Endothelial cell of umbilical vein (primary cell): ENCODE results near the gene ARHGAP28. TPM values are rescaled to one million over a fixed set of nuclear protein-coding genes. Genes with fewer than 3 reads are reported as not detected.

Experiments
- BruUV-seq: library from RNA; stranded (reverse); fragments of 400-500 nt; replicated peaks from 2 replicates; lab custom pipeline; 2021; lab: Mats Ljungman, UMichigan
- CTCF ChIA-PET: fragments of 300-600, 350-600 bp; sonication (Branson Sonifier 250); formaldehyde crosslinking; loops from one replicate; lab custom pipeline; 2021; ENCODE audit warnings: antibody characterized with exemption, inconsistent platforms; lab: Charles Lee
- POLR2A ChIA-PET: fragments of 300-600, 350-600 bp; sonication (Branson Sonifier 250); formaldehyde crosslinking; loops from one replicate; lab custom pipeline; 2021; ENCODE audit warnings: antibody characterized with exemption, inconsistent platforms; lab: Charles Lee
- DNase-seq: peaks from one replicate; pipeline ENCODE4 v3.0.0-alpha.2; 2011; ENCODE audit warnings: low read depth, low spot score
- FAIRE-seq: peaks from 2 replicates; lab custom pipeline; 2011; peaks lifted over from hg19 to GRCh38; lab: Jason Lieb, UNC
- H2AFZ ChIP-seq: 2 replicates; pipeline ENCODE4 v1.6.0; 2012; ENCODE audit warnings: low read depth, low read length, control low read depth, inconsistent platforms
- H3K27ac ChIP-seq: 2 replicates; pipeline ENCODE4 v1.5.1; 2011; ENCODE audit warnings: low read depth, mild to moderate bottlenecking, control low read depth, low read length, moderate library complexity; ENCODE audit not compliant: insufficient read depth
- H3K27me3 ChIP-seq, 2 experiments: 2 replicates each; pipeline versions ENCODE4 v1.6.0 to v1.6.1; 2011; ENCODE audit warnings: low read length in 2 of 2, mixed read lengths in 1 of 2; ENCODE audit not compliant: control insufficient read depth in 2 of 2, insufficient read depth in 2 of 2
- H3K36me3 ChIP-seq, 2 experiments: 2 replicates in 1 of 2; 3 replicates in 1 of 2; pipeline ENCODE4 v1.5.1; 2011; ENCODE audit warnings: low read length in 2 of 2, mild to moderate bottlenecking in 1 of 2, moderate library complexity in 1 of 2; ENCODE audit not compliant: control insufficient read depth in 2 of 2, insufficient read depth in 2 of 2; ENCODE audit errors: extremely low read depth in 1 of 2
- H3K4me1 ChIP-seq: 3 replicates; pipeline ENCODE4 v1.5.1; 2011; ENCODE audit warnings: mild to moderate bottlenecking, low read length; ENCODE audit not compliant: control insufficient read depth, insufficient read depth; ENCODE audit errors: extremely low read depth
- H3K4me2 ChIP-seq: 2 replicates; pipeline ENCODE4 v1.6.1; 2011; ENCODE audit warnings: low read length, control low read depth, mixed read lengths; ENCODE audit not compliant: insufficient read depth
- H3K4me3 ChIP-seq, 3 experiments: fragments of 200-600 bp in 1 of 3; sonication (generic), shearing (Covaris generic) in 1 of 3; replicated peaks in 1 of 3; 2 replicates each; pipeline ENCODE4 v1.5.1; 2011 to 2016; ENCODE audit warnings: control low read depth in 3 of 3, low read length in 3 of 3, mild to moderate bottlenecking in 2 of 3, inconsistent platforms in 1 of 3, low read depth in 1 of 3, moderate library complexity in 1 of 3; ENCODE audit not compliant: insufficient read depth in 1 of 3
- H3K79me2 ChIP-seq: 2 replicates; pipeline ENCODE4 v1.6.0; 2012; ENCODE audit warnings: low read length, inconsistent platforms; ENCODE audit not compliant: control insufficient read depth, insufficient read depth
- H3K9ac ChIP-seq: replicated peaks from 2 replicates; pipeline ENCODE3; 2011; ENCODE audit warnings: low read length, control low read depth; ENCODE audit not compliant: insufficient read depth; ENCODE audit errors: extremely low read depth
- H3K9me1 ChIP-seq: replicated peaks from 3 replicates; pipeline ENCODE4 v1.6.0; 2011; ENCODE audit warnings: mild to moderate bottlenecking, low read length; ENCODE audit not compliant: control insufficient read depth, insufficient read depth; ENCODE audit errors: extremely low read depth
- H3K9me3 ChIP-seq: replicated peaks from 2 replicates; pipeline ENCODE4 v1.5.1; 2012; ENCODE audit warnings: low read length, inconsistent platforms; ENCODE audit not compliant: control insufficient read depth, insufficient read depth
- H4K20me1 ChIP-seq: replicated peaks from 2 replicates; pipeline ENCODE3; 2011; ENCODE audit warnings: mild to moderate bottlenecking, low read length; ENCODE audit not compliant: control insufficient read depth, insufficient read depth; ENCODE audit errors: extremely low read depth
- EZH2 ChIP-seq: IDR thresholded peaks from 2 replicates; pipeline ENCODE4 v1.6.1; 2012; ENCODE audit warnings: borderline replicate concordance, low read depth, mild to moderate bottlenecking, moderate library complexity, low read length, inconsistent platforms; ENCODE audit not compliant: severe bottlenecking
- FOS ChIP-seq: IDR thresholded peaks from 2 replicates; pipeline ENCODE4 v1.6.1; 2011; ENCODE audit warnings: mild to moderate bottlenecking, low read length, moderate library complexity, borderline replicate concordance; ENCODE audit not compliant: insufficient read depth
- GATA2 ChIP-seq: IDR thresholded peaks from 2 replicates; pipeline ENCODE4 v1.7.0; 2011; ENCODE audit warnings: low read depth, mild to moderate bottlenecking, moderate library complexity, mixed read lengths, low read length; ENCODE audit not compliant: insufficient read length, insufficient read depth
- JUN ChIP-seq: IDR thresholded peaks from 2 replicates; pipeline ENCODE4 v1.6.1; 2011; ENCODE audit warnings: borderline replicate concordance, low read depth; ENCODE audit not compliant: insufficient read length, insufficient read depth
- MYC ChIP-seq: IDR thresholded peaks from one replicate; pipeline ENCODE4 v1.6.1; 2011; ENCODE audit warnings: mild to moderate bottlenecking, low read depth, low read length
- POLR2A ChIP-seq: IDR thresholded peaks from 2 replicates; pipeline ENCODE4 v1.6.1; 2012; ENCODE audit warnings: low read depth, mild to moderate bottlenecking, control low read depth, low read length
- POLR2AphosphoS5 ChIP-seq: IDR thresholded peaks from 2 replicates; pipeline ENCODE4 v1.6.1; 2012; ENCODE audit warnings: low read depth, mild to moderate bottlenecking, control low read depth, low read length, moderate library complexity; ENCODE audit not compliant: insufficient read depth
- dilution Hi-C: fragments of 300-500 bp; cut with MboI; formaldehyde crosslinking; loops from one replicate; pipeline ENCODE4 v1.15.0; 2019; ENCODE audit warnings: low sequenced_read_pairs; ENCODE audit not compliant: extremely low pct_ligation_motif_present
- intact Hi-C: fragments of 100-400 bp; cut with micrococcal nuclease; formaldehyde crosslinking; loops from one replicate; pipeline ENCODE4 v1.10.0; 2022
- polyA plus RNA-seq, 4 experiments: library from polyadenylated mRNA; depleted of rRNA in 3 of 4; stranded (reverse) in 3 of 4; unstranded in 1 of 4; fragments of >200 nt; gene quantifications; 2 replicates each; pipeline versions ENCODE4 v1.2.1 to v1.2.3, GENCODE V29; 2011 to 2012; ENCODE audit warnings: missing spikeins in 1 of 4
- total RNA-seq: library from RNA; stranded (reverse); gene quantifications from 2 replicates; pipeline ENCODE4 v1.2.3, GENCODE V29; 2021
- TF ChIP-seq, protein P1 (sequence below): IDR thresholded peaks from 2 replicates; pipeline ENCODE4 v1.6.1; 2011; ENCODE audit not compliant: insufficient read depth, insufficient read length
- TF ChIP-seq, protein P2 (sequence below), 2 donors: IDR thresholded peaks; 1 replicate in 1 of 2; 2 replicates in 1 of 2; pipeline ENCODE4 v1.5.1; 2011; ENCODE audit warnings: low read length in 2 of 2, mild to moderate bottlenecking in 2 of 2, moderate library complexity in 2 of 2, control low read depth in 1 of 2, inconsistent platforms in 1 of 2, low read depth in 1 of 2; ENCODE audit not compliant: insufficient read depth in 1 of 2; ENCODE audit errors: extremely low read depth in 1 of 2

ARHGAP28 gene
- total and polyA plus RNA-seq, 2 donors (not counting 3 experiments of a cell fraction or from before 2014, with no cell fraction given) = 3.8 to 23.4 TPM

DNA sequence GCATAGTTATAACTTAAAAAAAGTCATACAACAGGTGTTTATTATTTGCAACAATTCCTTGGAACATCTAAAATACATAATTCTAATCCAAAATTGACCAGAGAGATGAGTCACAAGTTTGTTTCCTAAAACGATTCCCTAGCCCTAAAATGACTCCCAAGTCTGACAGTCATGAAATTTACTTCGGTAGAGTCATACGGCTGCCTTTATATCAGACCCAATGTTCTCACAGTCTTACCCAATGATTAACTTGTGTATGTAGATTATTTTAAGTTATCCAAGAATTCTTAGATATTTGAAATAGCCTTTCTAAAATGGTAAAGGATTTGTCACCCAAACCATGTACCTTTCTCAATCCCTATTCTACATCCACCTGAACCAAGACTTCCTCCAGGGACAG lies 213.2 kb downstream of the ARHGAP28 start:
- CTCF ChIA-PET = no interaction called here

More for the DNA sequence above, 213.2 kb downstream of the ARHGAP28 start:
- no peaks in the 10 kb centered on the region for H4K20me1 ChIP-seq
- no peak overlapping the region for H3K4me2 ChIP-seq
- H3K36me3 ChIP-seq = no peaks in the 10 kb centered on the region
- DNase-seq = no peak
- POLR2A ChIA-PET = no interaction called here
- no peaks in the 10 kb centered on the region for H3K4me1 ChIP-seq
- peaks cover 0 to 2% of the 10 kb centered on the region in 2 experiments for H3K27me3 ChIP-seq
- no peaks in the 10 kb centered on the region for H3K9me3 ChIP-seq
- intact Hi-C loops = no loop called here
- FAIRE-seq = no peak
- BruUV-seq = no TSS peak
- H3K27ac ChIP-seq = no peak overlapping the region
- TF ChIP-seq JUN = no peak
- TF ChIP-seq, protein P1, sequence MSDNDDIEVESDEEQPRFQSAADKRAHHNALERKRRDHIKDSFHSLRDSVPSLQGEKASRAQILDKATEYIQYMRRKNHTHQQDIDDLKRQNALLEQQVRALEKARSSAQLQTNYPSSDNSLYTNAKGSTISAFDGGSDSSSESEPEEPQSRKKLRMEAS = no peak
- no peak for TF ChIP-seq POLR2A
- TF ChIP-seq, protein P2, sequence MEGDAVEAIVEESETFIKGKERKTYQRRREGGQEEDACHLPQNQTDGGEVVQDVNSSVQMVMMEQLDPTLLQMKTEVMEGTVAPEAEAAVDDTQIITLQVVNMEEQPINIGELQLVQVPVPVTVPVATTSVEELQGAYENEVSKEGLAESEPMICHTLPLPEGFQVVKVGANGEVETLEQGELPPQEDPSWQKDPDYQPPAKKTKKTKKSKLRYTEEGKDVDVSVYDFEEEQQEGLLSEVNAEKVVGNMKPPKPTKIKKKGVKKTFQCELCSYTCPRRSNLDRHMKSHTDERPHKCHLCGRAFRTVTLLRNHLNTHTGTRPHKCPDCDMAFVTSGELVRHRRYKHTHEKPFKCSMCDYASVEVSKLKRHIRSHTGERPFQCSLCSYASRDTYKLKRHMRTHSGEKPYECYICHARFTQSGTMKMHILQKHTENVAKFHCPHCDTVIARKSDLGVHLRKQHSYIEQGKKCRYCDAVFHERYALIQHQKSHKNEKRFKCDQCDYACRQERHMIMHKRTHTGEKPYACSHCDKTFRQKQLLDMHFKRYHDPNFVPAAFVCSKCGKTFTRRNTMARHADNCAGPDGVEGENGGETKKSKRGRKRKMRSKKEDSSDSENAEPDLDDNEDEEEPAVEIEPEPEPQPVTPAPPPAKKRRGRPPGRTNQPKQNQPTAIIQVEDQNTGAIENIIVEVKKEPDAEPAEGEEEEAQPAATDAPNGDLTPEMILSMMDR (IDR thresholded peaks at IDR 0.05; ENCODE audit: extremely low read depth in 1 of 2, insufficient read depth in 1 of 2, low read depth in 1 of 2, low read length in 2 of 2) = no peak
- TF ChIP-seq EZH2 = no peak
- TF ChIP-seq GATA2 = no peak
- TF ChIP-seq MYC = no peak
- TF ChIP-seq POLR2AphosphoS5 = no peak
- TF ChIP-seq FOS = no peak
- dilution Hi-C loops = no loop called here
- no peak overlapping the region for H3K9ac ChIP-seq
- no peaks in the 10 kb centered on the region for H3K79me2 ChIP-seq
- no peak overlapping the region for H3K4me3 ChIP-seq
- no peaks in the 10 kb centered on the region for H3K9me1 ChIP-seq
- H2AFZ ChIP-seq = no peak overlapping the region
